ENCODE results near the gene PTPRD. TPM values are rescaled to one million over a fixed set of nuclear protein-coding genes. Genes with fewer than 3 reads are reported as not detected.

The PTPRD gene
- total and polyA plus RNA-seq, 9 of the 15 experiments (the other 6 are each of a cell fraction or from before 2014, with no cell fraction given) = 0.11 TPM; not detected in 8

- TF ChIP-seq NCOA2 (IDR thresholded peaks at IDR 0.05; ENCODE audit: partially characterized antibody in 2 of 2) = no peak
- no peak for TF ChIP-seq ZNF280B (CRISPR knock-in tag; IDR thresholded peaks at IDR 0.05)
- no peak for TF ChIP-seq ZNF592 (IDR thresholded peaks at IDR 0.05)
- TF ChIP-seq SRF (CRISPR knock-in tag; IDR thresholded peaks at IDR 0.05) = no peak
- no peak for TF ChIP-seq PHF8 (IDR thresholded peaks at IDR 0.05; ENCODE audit: borderline replicate concordance, low read length)
- TF ChIP-seq NFE2 (IDR thresholded peaks at IDR 0.05; ENCODE audit: low read depth) = no peak
Measured at GRCh38 chr9:9804109-9804508, 808.7 kb downstream of the PTPRD start (continued).
